Panc1 (cell line): ENCODE measurements around the gene MCM9. TPM values are rescaled to one million over a fixed set of nuclear protein-coding genes. Genes with fewer than 3 reads are reported as not detected.

Experiments
- ATAC-seq: fragments of 200-7000 bp; cut with Tn5 transposase; 2 replicates; pipeline ENCODE4 v1.9.1; 2020; ENCODE audit warnings: mild to moderate bottlenecking, moderate library complexity
- BruUV-seq: library from RNA; stranded (reverse); fragments of 400-500 nt; replicated peaks from 2 replicates; lab custom pipeline; 2021; lab: Mats Ljungman, UMichigan
- CTCF ChIA-PET: fragments of 300-600 bp; sonication (Branson Sonifier 250); formaldehyde crosslinking; loops from one replicate; lab custom pipeline; 2022; ENCODE audit warnings: antibody characterized with exemption; lab: Charles Lee
- POLR2A ChIA-PET: fragments of 300-600 bp; sonication (Branson Sonifier 250); formaldehyde crosslinking; loops from one replicate; lab custom pipeline; 2022; ENCODE audit warnings: antibody characterized with exemption; lab: Charles Lee
- DNase-seq: peaks from one replicate; pipeline ENCODE4 v3.0.0-alpha.2; 2010; ENCODE audit warnings: low read depth, low spot score
- H3K27ac ChIP-seq: 2 replicates; pipeline ENCODE4 v1.5.1; 2011; ENCODE audit warnings: mild to moderate bottlenecking, low read length, inconsistent platforms
- H3K27me3 ChIP-seq: fragments of 200-500 bp; sonication (Bioruptor generic); 2 replicates; pipeline ENCODE4 v1.6.0; 2014; ENCODE audit warnings: low read length, inconsistent platforms; ENCODE audit not compliant: control insufficient read depth, insufficient read depth
- H3K36me3 ChIP-seq: fragments of 200-500 bp; sonication (Bioruptor generic); 2 replicates; pipeline ENCODE4 v1.5.1; 2014; ENCODE audit warnings: inconsistent platforms, mild to moderate bottlenecking, low read length, moderate library complexity; ENCODE audit not compliant: control insufficient read depth, insufficient read depth
- H3K4me1 ChIP-seq: 2 replicates; pipeline ENCODE4 v1.5.1; 2011; ENCODE audit warnings: inconsistent platforms, mild to moderate bottlenecking, low read length, moderate library complexity; ENCODE audit not compliant: control insufficient read depth, insufficient read depth
- H3K4me3 ChIP-seq, 2 experiments: 2 replicates each; pipeline ENCODE4 v1.5.1; 2011 to 2012; ENCODE audit warnings: low read depth in 2 of 2, low read length in 2 of 2, mild to moderate bottlenecking in 2 of 2, inconsistent platforms in 1 of 2, moderate library complexity in 1 of 2
- H3K9me3 ChIP-seq: fragments of 200-500 bp; sonication (Bioruptor generic); 2 replicates; pipeline ENCODE4 v1.5.1; 2014; ENCODE audit warnings: low read depth, mild to moderate bottlenecking, inconsistent platforms, low read length, moderate library complexity; ENCODE audit not compliant: control insufficient read depth, insufficient read depth
- POLR2AphosphoS5 ChIP-seq: IDR thresholded peaks from 2 replicates; pipeline ENCODE4 v1.6.1; 2012; ENCODE audit warnings: mild to moderate bottlenecking, low read depth, low read length, moderate library complexity
- SIN3A ChIP-seq: IDR thresholded peaks from 2 replicates; pipeline ENCODE4 v1.6.1; 2012; ENCODE audit warnings: low read depth, mild to moderate bottlenecking, low read length, moderate library complexity, borderline replicate concordance; ENCODE audit not compliant: insufficient read depth
- TCF7L2 ChIP-seq: IDR thresholded peaks from 2 replicates; pipeline ENCODE4 v1.6.1; 2011; ENCODE audit warnings: mild to moderate bottlenecking, low read depth, low read length, inconsistent platforms
- in situ Hi-C: cut with HindIII; loops from 2 replicates; pipeline ENCODE4 v1.10.0; 2016; ENCODE audit warnings: low sequenced_read_pairs, low pct_unique_long_range_greater_than_20kb
- intact Hi-C: fragments of 100-400 bp; cut with micrococcal nuclease; formaldehyde crosslinking; loops from one replicate; pipeline ENCODE4 v1.10.0; 2022; ENCODE audit not compliant: unreplicated experiment
- total RNA-seq: library from RNA; stranded (reverse); gene quantifications from one replicate; pipeline ENCODE4 v1.2.1, GENCODE V29; 2021; ENCODE audit not compliant: unreplicated experiment
- TF ChIP-seq, protein P1 (sequence below), 2 experiments: IDR thresholded peaks; 2 replicates each; pipeline ENCODE4 v1.6.1; 2011 to 2012; ENCODE audit warnings: low read depth in 2 of 2, control low read depth in 1 of 2, low read length in 1 of 2, mild to moderate bottlenecking in 1 of 2, moderate library complexity in 1 of 2; ENCODE audit not compliant: insufficient read depth in 1 of 2
- TF ChIP-seq, protein P2 (sequence below): fragments of 450-650 bp; IDR thresholded peaks from 2 replicates; pipeline ENCODE4 v1.5.1; 2017; ENCODE audit warnings: mild to moderate bottlenecking

The MCM9 gene
- total RNA-seq, 1 experiment from 2014 or later: 20.4 TPM

DNA sequence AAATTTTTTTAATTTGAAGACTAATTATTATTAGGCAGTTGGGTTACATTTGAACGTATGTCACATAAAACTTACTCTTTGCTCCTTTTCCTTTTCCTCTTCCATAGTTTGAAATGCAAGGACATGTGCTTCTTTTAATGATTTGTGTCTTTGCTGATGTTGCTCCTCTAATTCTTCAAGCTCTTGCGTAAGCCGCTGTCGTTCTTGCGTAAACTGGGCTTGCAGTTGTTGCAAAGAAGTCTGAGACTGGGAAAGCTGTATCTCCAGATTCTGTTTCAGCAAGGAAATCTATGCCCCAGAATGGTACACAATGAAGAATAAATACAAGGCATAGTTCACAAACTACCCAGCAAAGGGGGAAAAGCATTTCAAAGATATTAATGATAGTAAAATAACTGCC lies 45.1 kb upstream of the MCM9 start:
- no TSS peak for BruUV-seq
- intact Hi-C loops: no loop called here
- no peaks in the 10 kb centered on the region for H3K9me3 ChIP-seq
- DNase-seq (no peak), ATAC-seq (no peak)
- CTCF ChIA-PET: interaction anchor here (0.7 kb wide), 1 partner anchor 18 kb away, joined by 5 read pairs; no protein-coding TSS in a partner anchor
- POLR2A ChIA-PET: no interaction called here
- in situ Hi-C loops: no loop called here
- no peak overlapping the region for H3K4me3 ChIP-seq
- no peak for TF ChIP-seq TCF7L2
- TF ChIP-seq SIN3A: no peak
- TF ChIP-seq, protein P1, sequence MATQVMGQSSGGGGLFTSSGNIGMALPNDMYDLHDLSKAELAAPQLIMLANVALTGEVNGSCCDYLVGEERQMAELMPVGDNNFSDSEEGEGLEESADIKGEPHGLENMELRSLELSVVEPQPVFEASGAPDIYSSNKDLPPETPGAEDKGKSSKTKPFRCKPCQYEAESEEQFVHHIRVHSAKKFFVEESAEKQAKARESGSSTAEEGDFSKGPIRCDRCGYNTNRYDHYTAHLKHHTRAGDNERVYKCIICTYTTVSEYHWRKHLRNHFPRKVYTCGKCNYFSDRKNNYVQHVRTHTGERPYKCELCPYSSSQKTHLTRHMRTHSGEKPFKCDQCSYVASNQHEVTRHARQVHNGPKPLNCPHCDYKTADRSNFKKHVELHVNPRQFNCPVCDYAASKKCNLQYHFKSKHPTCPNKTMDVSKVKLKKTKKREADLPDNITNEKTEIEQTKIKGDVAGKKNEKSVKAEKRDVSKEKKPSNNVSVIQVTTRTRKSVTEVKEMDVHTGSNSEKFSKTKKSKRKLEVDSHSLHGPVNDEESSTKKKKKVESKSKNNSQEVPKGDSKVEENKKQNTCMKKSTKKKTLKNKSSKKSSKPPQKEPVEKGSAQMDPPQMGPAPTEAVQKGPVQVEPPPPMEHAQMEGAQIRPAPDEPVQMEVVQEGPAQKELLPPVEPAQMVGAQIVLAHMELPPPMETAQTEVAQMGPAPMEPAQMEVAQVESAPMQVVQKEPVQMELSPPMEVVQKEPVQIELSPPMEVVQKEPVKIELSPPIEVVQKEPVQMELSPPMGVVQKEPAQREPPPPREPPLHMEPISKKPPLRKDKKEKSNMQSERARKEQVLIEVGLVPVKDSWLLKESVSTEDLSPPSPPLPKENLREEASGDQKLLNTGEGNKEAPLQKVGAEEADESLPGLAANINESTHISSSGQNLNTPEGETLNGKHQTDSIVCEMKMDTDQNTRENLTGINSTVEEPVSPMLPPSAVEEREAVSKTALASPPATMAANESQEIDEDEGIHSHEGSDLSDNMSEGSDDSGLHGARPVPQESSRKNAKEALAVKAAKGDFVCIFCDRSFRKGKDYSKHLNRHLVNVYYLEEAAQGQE (IDR thresholded peaks at IDR 0.05; ENCODE audit: insufficient read depth in 1 of 2, low read depth in 2 of 2, low read length in 1 of 2): no peak
- TF ChIP-seq, protein P2, sequence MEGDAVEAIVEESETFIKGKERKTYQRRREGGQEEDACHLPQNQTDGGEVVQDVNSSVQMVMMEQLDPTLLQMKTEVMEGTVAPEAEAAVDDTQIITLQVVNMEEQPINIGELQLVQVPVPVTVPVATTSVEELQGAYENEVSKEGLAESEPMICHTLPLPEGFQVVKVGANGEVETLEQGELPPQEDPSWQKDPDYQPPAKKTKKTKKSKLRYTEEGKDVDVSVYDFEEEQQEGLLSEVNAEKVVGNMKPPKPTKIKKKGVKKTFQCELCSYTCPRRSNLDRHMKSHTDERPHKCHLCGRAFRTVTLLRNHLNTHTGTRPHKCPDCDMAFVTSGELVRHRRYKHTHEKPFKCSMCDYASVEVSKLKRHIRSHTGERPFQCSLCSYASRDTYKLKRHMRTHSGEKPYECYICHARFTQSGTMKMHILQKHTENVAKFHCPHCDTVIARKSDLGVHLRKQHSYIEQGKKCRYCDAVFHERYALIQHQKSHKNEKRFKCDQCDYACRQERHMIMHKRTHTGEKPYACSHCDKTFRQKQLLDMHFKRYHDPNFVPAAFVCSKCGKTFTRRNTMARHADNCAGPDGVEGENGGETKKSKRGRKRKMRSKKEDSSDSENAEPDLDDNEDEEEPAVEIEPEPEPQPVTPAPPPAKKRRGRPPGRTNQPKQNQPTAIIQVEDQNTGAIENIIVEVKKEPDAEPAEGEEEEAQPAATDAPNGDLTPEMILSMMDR: no peak
- no peak for TF ChIP-seq POLR2AphosphoS5
- no peaks in the 10 kb centered on the region for H3K27me3 ChIP-seq
- no peaks in the 10 kb centered on the region for H3K36me3 ChIP-seq
- H3K4me1 ChIP-seq: no peaks in the 10 kb centered on the region
- no peak overlapping the region for H3K27ac ChIP-seq

DNA sequence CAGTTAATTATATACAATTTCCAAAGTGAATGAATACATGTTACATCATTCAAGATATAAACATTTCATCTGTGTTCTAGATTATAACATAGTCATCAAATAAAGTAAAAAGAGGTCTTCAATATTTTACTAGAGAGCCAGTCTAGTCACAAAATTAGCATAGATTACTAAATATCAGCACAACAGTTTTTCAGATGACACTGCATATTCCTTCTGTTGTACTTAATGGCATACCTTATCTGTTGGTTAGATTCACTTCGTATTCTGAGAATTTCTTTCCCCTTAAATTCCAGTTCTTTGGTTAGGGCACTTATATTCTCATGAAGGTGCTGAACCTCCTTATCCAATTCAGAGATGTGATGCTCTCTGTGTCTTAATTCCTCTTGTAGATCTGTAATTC lies 39.8 kb upstream of the MCM9 start:
- no peaks in the 10 kb centered on the region for H3K27me3 ChIP-seq
- TF ChIP-seq SIN3A (no peak), POLR2AphosphoS5 (no peak)
- TF ChIP-seq, protein P1 (IDR thresholded peaks at IDR 0.05; ENCODE audit: insufficient read depth in 1 of 2, low read depth in 2 of 2, low read length in 1 of 2): no peak
- no peaks in the 10 kb centered on the region for H3K36me3 ChIP-seq
- no peaks in the 10 kb centered on the region for H3K9me3 ChIP-seq
- DNase-seq (no peak), ATAC-seq (no peak)
- H3K27ac ChIP-seq: no peak overlapping the region
- CTCF ChIA-PET: interaction anchor here (0.5 kb wide), 1 partner anchor 49 kb away, joined by 10 read pairs; no protein-coding TSS in a partner anchor
- intact Hi-C loops (no loop called here), in situ Hi-C loops (no loop called here)
- BruUV-seq: no TSS peak
- H3K4me1 ChIP-seq: no peaks in the 10 kb centered on the region
- no peak overlapping the region for H3K4me3 ChIP-seq
- POLR2A ChIA-PET: no interaction called here
